Stimulated activated CD8-positive, alpha-beta memory T cell treated with anti-CD3 and anti-CD28 coated beads, Interleukin-4, amount 100 ng/mL, for 24 hours (primary cell): ENCODE measurements around the gene PID1.

ENCODE experiments used
- DNase-seq: peaks from one replicate; pipeline ENCODE4 v3.0.0-alpha.2; 2020; ENCODE audit warnings: low read depth

Gene PID1

DNA sequence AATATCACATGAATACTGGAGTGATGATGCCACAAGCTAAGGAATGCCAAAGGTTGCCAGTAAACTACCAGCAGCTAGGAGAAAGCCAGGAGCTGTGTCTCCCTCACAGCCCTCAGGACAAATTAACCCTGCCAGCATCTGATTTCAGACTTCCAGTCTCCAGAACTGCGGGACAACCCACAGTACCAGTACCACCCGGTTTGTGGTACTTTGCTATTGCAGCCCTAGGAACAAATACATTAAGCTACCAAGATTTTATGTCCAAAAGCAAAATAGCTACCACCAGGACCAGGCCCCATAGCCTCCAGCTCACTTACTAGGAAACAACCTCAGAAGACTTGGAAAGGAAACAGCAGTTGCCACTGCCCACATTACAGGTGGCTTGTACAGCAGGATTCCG, 10.0 kb downstream of the PID1 start:
- DNase-seq: no peak

DNA sequence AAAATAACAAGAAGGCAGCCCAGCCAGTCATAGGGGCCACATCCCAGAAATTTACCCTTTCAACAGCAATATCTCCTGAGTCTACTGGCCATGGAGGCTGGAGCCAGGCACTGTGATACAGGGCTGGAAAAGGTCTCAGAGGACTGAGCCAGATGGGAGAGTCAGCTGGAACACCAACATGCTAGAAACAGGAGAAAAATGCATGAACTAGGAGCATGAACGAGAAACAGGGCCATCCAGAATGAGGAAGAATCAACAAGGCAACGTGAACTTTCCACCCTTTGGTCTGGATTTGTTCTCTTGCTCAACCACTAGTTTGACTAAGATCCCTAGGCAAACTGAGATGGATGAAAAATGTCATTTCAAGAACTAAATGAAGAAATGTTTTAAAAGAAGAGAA, 13.1 kb downstream of the PID1 start:
- DNase-seq: no peak

DNA sequence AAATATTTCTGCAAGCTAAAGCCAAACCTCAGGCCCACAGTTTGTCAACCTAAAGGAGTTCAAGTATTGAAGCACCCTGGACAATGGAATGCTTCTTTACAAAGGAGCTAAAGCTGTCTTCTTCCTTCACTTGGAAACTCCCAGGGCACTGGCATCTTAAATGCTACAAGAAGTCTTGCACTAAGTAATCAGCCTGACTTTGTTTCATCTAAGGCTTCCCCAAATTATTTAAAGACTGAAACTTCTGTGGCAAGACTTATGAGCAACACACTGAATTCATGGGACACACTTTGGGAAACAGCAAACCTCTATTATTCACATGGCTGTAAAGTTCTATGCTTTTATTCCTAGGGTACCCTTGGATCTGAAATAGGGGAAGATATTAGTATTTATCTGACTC, 14.7 kb downstream of the PID1 start:
- no peak for DNase-seq

DNA sequence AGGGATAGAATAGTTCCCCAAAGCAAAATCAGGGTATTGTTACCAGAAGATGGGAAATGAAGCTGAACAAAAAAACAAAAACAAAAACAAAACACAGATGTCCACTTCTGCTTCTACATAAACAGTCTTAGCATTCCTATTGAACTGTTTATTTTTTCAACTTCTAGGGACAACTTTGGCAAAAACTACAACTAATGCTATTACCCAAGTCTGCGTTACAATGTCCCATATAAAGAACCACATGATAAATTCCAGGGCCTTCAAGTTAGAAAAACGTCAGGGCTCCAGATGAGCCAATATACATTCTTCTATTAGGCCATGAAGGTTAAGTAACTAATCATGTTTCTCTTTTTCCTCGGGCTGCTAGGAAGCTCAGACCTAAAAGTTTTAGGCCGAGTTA, 16.9 kb downstream of the PID1 start:
- no peak for DNase-seq

DNA sequence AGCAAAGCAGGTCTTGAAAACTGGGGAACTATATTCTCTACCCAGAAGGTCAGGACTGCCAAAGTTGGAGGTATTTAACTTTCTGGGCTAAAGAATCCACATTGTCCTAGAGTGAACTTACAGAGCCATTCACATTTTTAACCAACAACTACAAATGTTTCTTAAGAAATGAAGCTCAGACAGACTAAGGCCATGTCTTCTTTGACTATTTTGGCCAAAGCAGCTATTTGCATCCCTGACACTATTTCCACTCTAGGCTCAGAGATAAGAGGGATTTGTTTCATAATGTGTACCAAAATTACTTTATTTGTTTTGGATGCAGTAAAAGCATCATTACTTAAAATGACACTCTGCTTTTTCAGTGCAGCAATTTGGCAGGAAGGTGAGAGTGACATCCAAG, 18.1 kb downstream of the PID1 start:
- no peak for DNase-seq

DNA sequence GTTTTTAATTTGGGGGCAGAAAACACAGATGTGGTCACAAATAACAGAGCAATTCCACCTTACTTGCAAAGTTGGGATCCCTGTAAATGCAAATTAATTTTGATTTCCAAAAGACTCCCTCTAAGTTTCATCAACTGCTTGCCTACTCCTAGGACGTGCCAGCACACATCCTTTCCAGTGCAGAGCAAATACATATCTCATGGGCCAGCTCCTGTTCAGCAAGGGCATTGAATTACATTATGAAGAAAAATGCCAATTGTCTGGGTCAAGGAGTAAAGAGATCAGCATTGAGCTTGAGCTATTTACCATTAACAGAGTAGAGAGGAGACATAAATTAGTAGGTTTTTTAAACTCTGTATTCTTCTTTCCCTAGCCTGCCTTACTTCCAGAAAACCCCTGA, 18.8 kb downstream of the PID1 start:
- no peak for DNase-seq

DNA sequence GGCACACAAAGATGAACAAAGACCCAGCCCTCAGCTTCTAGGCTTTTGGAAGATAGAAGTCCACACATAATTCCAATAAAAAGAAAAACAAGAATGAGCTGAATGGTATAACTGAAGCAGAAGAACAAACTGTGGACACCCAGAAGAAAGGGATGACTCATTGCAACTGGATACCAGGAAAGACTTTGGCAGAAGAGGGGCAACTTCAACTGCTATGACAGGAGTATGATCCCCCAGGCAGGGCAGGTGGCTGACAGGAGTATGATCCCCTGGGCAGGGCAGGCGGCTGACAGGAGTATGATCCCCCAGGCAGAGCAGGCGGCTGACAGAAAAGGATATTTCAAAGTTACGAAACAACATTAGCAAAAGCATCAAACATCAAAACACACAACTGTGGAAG, 21.6 kb downstream of the PID1 start:
- DNase-seq: no peak

DNA sequence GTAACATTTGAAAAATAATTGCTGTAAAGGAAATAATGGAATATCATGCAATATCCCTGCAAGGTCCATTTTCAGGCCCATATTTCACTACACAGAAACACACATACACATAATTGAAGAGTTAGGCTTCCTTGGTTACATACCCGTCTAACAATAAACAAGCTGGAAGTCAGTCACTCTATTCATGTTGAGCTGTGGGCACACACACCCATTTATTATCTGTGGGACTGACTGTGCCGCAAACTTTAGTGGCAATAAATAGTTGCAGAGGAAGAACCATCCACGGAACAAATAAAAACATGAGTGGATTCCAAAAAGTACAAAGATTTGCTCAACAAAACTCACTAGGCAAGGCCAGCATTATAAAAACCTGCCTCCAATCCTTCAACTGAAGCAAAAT, 24.8 kb downstream of the PID1 start:
- no peak for DNase-seq

DNA sequence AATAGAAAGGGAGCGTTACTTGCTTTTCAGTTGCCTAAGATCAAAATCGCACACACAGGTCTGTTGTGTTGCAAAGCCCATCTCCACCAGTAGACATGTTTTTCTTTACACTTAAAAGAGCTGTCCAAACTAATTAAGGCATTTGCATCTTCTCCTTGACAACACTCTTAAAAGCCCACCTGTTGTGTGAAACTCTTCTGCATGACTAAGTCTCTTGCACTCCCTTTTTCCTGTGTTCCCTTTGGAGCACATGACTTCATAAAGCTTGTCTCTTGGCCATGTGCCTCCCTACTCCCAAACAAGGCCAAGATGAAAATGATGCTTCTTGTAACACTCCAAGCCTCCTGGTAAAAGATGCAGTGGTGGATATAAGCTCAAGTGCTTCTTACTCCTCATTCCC, 26.1 kb downstream of the PID1 start:
- no peak for DNase-seq

DNA sequence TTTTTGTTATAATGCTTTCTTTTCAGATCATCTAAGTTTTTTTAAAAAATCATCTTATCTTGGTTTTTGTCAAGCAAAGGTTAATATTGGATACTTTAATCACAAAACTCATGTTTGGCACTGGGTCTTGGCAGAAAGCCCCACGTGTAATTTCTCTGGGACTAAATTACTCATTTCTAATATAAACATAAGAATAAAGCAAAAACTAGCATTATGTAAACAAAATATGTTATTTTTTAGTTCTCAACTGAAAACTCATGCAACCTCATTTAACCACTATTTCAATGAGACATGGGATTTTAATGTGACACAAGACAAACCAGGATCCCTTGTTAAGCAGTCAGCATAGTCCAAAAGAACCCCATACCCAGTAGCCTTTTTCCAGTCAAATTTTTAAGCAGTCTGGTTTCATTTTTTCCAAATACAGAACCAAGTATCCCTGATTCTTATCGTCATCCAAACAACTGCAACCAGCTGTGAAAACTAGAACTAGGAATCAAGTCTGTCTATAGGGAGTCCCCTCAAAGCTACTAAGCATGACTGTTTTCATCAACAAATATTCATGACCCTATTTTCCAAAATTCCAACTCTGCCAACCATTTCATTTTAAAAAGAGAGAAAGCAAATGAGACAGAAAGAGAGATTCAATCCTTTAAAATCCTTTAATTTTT, 27.1 kb downstream of the PID1 start:
- DNase-seq: no peak

DNA sequence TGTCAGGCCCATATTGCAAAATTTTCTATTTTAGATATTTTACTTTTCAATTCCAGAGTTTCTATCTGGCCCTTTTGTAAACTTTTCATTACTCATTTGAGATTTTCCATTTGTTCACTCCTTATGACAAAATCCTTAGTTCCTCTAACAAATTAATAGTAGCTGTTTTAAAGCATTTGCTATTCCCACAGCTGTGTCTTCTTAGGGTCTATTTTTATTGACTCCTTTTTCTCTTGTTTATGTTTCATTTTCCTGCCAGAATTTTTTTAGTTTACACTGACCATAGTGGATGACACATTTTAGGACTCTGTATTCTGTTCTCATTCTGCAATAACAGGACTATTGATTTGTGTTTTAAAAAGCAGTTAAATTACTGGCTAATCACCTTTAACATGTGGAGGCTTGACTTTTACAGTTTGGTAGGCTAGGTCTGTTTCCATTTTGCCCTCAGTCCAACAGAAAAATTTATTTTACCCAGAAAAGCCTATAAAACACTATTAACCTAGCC, 30.0 kb downstream of the PID1 start:
- no peak for DNase-seq

DNA sequence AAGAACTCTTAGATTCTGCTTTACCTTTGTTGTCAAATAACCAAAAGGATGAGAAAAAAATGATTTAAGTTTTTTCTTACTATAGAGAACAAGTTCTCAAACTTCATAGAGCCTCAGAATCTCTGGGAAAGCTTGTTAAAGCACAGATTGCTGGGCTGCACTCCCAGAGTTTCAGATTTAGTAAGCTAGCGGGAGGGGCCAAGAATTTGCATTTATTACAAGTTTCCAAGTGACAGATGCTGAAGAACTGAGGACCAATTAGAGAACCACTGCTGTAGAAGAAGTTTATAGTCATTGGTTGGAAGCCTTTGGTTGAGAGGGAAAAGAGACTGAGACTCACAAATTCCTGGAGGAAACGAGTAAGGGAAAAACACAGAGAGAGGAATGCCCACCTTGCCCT, 32.1 kb downstream of the PID1 start:
- DNase-seq: no peak

DNA sequence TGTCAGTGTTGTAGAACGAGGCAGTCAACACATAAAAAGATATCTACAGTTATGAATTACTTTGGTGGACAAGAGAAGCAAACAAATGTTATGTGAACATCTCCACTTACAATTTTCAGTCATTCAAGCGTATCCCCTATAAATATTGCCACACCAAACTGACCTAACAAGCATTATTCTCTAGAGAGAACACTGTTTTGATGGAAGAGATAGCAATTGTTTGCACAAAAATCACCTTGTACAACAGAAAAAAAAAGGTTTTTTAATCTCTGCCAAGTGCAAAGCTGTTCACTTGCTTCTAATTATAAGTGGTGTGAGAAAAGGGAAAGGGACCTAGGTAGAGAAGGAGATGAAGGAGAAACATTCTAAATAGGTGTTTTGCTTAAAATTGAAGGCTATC, 33.8 kb downstream of the PID1 start:
- no peak for DNase-seq

DNA sequence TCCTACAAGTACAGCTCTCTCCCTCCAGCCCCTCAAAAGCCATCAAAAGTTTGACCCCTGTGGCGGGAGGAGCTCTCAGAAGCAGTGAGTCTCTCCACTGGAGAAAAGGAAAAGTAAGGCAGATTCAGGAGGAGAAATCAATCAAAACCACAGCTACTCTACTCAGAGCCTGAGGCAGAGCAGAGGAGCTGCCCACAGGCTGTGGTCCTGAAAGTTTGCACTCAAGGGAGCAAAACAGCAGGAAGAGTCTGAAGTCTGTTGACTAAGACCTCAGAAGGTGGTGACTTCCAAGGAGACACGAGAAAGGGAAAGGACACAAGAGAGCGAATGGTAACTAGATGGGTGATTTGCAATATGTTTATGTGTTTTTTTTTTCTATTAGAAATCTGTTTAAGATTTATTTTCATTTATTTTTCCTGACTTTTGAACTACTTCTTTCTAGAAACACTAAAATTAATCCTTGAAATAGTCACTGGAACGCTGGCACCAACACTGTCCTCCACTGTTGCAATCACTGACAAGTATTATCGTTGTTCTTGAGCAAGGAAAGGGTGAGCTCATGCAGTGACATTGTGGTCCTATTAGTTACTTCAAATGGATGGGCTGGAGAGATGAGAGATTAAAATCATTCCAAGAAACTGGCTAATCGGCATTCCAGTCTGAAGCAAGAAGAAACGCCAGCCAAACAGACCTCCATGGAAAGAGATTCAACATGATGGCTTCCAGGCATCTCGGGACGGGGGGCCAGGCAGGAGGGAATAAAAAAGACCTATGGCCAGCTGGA, 35.8 kb downstream of the PID1 start:
- DNase-seq: no peak

DNA sequence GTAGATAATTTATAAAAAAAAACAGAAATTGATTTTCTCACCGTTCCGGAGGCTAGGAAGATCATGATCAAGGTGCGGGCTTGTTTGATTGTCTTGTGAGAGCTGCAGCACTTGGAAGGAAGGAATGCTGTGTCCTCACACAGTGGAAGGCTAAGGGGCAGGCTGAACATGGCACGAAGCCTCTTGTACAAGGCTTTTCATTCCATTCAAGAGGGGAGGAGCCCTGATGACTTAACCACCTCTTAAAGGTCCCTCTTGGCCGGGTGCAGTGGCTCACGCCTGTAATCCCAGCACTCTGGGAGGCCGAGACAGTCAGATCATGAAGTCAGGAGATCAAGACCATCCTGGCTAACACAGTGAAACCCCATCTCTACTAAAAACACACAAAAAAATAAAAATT, 39.2 kb downstream of the PID1 start:
- no peak for DNase-seq

DNA sequence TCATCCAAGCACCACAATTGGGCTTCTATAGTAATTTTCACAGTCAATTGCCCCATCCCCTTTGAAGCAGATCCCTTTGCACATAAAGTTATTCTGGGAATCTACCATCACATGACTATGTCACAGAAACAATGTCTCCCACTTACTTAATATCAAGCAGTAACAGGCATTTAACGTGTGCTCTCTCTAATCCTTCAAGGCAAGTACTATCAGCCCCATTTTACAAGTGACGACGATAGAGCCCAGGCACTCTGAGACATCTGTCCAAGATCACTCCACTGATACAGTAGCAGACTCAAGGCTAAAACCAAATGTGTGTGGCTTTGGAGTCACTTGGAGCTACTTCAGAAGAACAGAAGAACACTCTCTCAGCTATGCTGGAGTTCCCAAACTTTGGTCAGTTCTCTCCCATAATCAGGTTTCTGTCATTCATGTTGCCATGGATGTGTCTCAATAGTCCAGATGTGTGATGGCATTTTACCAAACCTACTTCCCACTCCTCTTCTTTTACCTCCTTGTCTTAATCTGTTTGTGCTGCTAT, 39.7 kb downstream of the PID1 start:
- DNase-seq: no peak

DNA sequence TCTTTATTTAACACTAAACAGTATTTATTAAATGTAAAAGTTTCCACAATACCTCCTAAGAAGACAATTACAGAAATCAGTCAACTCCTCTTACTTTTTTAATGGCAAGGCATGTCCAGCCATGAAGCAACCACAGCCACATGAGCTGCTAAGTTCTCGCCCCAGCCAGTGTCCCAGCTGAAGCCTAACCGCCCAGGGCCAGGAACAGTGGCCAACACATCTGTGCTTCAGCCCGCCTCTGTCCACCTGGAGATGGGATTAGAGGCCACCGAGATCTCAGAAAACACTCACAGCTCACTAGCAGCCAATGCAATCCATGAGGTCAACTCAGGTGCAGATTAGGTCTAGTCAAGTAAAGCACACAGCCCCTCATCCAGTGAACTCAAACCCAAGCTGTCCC, 40.2 kb downstream of the PID1 start:
- no peak for DNase-seq

DNA sequence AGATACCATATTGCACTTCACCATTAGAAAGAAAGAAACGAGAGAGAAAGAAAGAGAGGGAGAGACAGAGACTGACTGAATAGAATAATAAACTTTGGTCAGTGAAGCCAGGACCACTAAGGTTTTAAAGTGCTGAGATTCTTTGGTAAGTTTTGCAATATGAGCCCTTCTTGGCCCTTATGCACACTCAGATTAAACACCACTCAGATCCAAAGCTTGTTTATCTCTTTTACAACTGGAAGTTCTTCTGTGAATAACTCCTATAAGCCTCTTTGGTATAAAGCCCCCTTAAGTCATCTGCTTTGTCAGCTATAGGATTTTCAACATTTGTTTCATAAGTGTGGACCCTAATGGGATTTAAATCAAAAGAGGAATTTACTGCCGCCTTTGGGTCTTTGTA, 40.8 kb downstream of the PID1 start:
- DNase-seq: no peak

DNA sequence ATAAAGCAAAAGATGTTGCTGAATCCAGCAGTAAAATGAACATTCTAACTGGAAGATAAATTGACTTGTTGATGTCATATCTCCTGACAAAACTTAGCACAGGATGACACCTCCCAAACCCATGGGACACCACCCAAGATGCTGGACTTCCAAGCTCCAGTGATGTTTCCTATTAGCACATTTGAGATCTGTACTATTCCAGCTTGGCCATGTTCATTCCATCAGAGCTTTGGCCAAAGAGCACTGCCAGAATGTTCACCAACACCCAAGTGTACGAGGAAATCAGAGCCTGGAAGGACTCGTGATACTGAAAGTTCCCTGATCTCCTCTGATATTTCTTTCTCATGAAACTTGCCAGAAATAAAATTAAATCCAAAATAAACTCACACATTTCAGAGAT, 44.7 kb downstream of the PID1 start:
- DNase-seq: no peak

DNA sequence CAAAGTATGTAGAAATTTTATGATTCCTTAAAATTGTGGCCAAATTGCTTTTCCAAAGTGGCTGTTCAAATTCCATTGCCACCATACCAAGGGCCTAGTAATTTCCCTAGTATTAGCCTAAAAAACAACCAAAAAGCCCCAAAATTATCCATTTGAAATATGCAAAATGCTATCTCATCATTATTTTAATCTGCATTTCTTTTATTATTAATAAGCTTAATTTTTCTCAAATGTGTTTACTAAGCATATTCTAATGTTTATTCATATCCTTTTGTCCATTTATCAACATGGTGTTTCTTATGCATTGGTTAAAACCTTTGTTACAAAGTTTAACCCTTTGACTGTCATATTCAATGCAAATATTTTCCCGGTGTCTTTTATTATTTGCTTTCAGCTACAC, 48.0 kb downstream of the PID1 start:
- no peak for DNase-seq

DNA sequence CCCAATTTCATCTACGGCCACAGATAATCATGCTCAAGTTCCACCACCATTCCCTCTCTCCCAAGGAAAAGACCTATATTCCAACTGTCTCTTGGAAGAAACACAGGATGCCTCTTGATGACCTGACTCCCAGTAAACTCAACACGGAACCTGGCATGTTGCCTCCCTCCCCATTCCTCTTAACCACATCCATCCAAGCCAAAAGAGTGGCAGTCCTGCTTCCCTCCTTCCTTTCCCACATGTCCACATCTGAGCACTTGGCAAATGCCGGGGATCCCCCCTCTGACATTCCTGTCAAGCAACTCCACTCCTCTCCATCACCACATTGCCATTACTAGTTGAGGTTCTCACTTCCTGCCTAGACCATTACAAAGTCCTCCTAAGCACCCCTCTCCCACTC, 49.4 kb downstream of the PID1 start:
- DNase-seq: no peak

DNA sequence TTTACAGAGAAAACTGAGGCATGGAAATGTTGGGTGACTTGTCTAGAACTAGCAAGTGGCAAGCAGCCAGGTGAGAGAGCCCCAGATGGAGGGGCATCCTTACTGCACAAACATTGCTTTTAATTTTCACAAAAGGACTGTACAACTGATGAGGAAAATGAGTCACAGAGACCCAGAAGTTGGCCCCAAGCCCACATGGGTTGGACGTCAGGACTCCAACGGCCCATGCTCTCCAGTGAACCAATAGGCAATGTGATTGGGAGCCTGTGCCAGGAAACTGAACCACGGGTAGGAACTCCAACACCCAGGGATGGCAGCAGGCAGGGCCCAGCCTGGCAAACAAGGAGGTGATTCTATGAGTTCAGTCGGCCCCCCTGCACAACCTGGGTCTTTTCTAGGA, 50.8 kb downstream of the PID1 start:
- DNase-seq: no peak

DNA sequence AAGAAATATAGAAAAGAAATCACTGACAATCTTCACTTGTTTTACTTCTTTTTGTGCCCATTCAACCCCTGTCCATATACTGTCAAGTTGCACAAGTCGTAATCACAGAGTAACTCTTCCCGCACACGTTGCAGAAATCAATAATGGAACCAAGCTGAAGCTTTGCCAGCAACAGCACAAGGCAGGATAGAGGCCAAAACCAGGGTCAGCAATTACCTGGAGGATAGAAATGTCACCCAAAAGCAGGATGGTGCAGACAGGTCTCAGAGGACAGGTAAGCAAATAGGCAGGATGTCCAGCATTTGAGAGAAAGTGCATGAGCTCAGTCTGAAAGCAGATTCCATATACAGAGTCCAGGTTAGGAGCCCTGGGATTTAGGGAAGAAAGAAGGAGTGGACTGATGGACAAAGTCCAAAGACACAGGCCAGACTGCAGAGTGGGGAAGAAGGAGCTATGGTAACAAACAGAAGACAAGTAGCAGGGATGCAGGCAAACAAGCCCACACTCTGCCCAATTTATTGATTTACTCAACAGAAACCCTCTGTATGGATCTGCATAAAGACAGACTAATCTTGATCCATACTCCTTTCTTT, 52.7 kb downstream of the PID1 start:
- no peak for DNase-seq
